IgD-negative memory B cell (primary cell): ENCODE measurements around the gene GHRHR. TPM values are rescaled to one million over a fixed set of nuclear protein-coding genes. Genes with fewer than 3 reads are reported as not detected.

Experiments
- H3K27ac Mint-ChIP-seq, 3 donors: one replicate each; pipeline ENCODE4 v1.8.0; 2020 to 2022; ENCODE audit warnings: mild to moderate bottlenecking in 3 of 3, mixed read lengths in 3 of 3, moderate library complexity in 1 of 3
- H3K27me3 Mint-ChIP-seq: one replicate; pipeline ENCODE4 v1.8.0; 2021; ENCODE audit warnings: mixed read lengths
- H3K36me3 Mint-ChIP-seq: one replicate; pipeline ENCODE4 v1.8.0; 2020; ENCODE audit warnings: mild to moderate bottlenecking, mixed read lengths
- H3K4me1 Mint-ChIP-seq, 3 donors: one replicate each; pipeline ENCODE4 v1.8.0; 2020 to 2022; ENCODE audit warnings: mixed read lengths in 3 of 3, mild to moderate bottlenecking in 1 of 3
- H3K4me3 Mint-ChIP-seq, 4 donors: one replicate each; pipeline ENCODE4 v1.8.0; 2020 to 2022; ENCODE audit warnings: mild to moderate bottlenecking in 4 of 4, mixed read lengths in 4 of 4, moderate library complexity in 3 of 4
- H3K9me3 Mint-ChIP-seq, 3 donors: one replicate each; pipeline ENCODE4 v1.8.0; 2020 to 2021; ENCODE audit warnings: mixed read lengths in 3 of 3, mild to moderate bottlenecking in 1 of 3
- polyA plus RNA-seq: library from polyadenylated mRNA; unstranded; fragments of 300-500 nt; fragmentation: Illumina TruSeq; gene quantifications from one replicate; pipeline ENCODE4 v1.2.3, GENCODE V29; 2021

GHRHR gene
- polyA plus RNA-seq, 1 donor from 2014 or later: not detected

DNA sequence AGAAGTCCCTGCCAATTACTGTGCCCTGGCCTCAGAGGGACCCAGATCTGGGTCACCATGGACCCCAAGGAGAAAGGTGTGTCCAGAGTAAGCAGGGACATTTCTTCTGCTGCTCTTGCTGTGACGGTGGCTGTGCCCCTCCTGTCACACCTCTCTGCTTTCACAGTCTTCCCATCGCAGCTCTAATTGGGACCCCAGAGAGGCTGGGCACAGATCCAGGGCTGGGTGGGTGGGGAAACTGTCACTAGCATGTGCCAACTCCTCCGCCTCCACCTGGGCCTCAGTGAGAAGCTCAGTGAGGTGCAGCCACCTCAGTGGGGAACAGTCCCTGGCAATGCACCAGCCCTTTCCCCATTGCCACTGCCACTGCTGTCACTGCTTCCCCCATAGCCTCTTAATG is 51.1 kb downstream of the GHRHR start:
- no peak overlapping the region for H3K27ac Mint-ChIP-seq
- H3K9me3 Mint-ChIP-seq: peaks cover 0 to 6% (median 4%) of the 10 kb centered on the region in 3 donors
- H3K4me3 Mint-ChIP-seq: no peak overlapping the region
- H3K4me1 Mint-ChIP-seq: no peaks in the 10 kb centered on the region
- no peaks in the 10 kb centered on the region for H3K36me3 Mint-ChIP-seq
- H3K27me3 Mint-ChIP-seq: peaks cover 12% of the 10 kb centered on the region

GRCh38 chr7:31017032-31017675 is 53.4 kb downstream of the GHRHR start:
- no peak overlapping the region for H3K4me3 Mint-ChIP-seq
- peaks cover 10% of the 10 kb centered on the region for H3K27me3 Mint-ChIP-seq
- no peaks in the 10 kb centered on the region for H3K36me3 Mint-ChIP-seq
- no peak overlapping the region for H3K27ac Mint-ChIP-seq
- H3K4me1 Mint-ChIP-seq: no peaks in the 10 kb centered on the region
- peaks cover 0 to 4% (median 0%) of the 10 kb centered on the region in 3 donors for H3K9me3 Mint-ChIP-seq

GRCh38 chr7:31017721-31018120 is 54.0 kb downstream of the GHRHR start:
- Mint-ChIP-seq H3K27me3 (peaks cover 10% of the 10 kb centered on the region), H3K27ac (no peak overlapping the region), H3K4me3 (no peak overlapping the region), H3K36me3 (no peaks in the 10 kb centered on the region), H3K9me3 (peaks cover 0 to 4% (median 0%) of the 10 kb centered on the region in 3 donors), H3K4me1 (no peaks in the 10 kb centered on the region)

- peaks cover 0 to 4% (median 0%) of the 10 kb centered on the region in 3 donors for H3K9me3 Mint-ChIP-seq
- peak overlapping the region in 1 of 3 donors; percentile 50 for H3K27ac Mint-ChIP-seq
- no peaks in the 10 kb centered on the region for H3K4me1 Mint-ChIP-seq
- H3K4me3 Mint-ChIP-seq: no peak overlapping the region
- peaks cover 6% of the 10 kb centered on the region for H3K27me3 Mint-ChIP-seq
- H3K36me3 Mint-ChIP-seq: no peaks in the 10 kb centered on the region
These were observed 55.8 kb downstream of the GHRHR start for GRCh38 chr7:31019509-31019908.

- Mint-ChIP-seq H3K4me3 (no peak overlapping the region), H3K4me1 (no peaks in the 10 kb centered on the region), H3K27me3 (peaks cover 6% of the 10 kb centered on the region), H3K36me3 (no peaks in the 10 kb centered on the region), H3K9me3 (peaks cover 0 to 4% (median 0%) of the 10 kb centered on the region in 3 donors), H3K27ac (peak overlapping the region in 1 of 3 donors; percentile 90)
These were observed 56.4 kb downstream of the GHRHR start for GRCh38 chr7:31020161-31020560.

- H3K27me3 Mint-ChIP-seq: peaks cover 6% of the 10 kb centered on the region
- H3K27ac Mint-ChIP-seq: peak overlapping the region in 1 of 3 donors; percentile 90
- H3K4me1 Mint-ChIP-seq: no peaks in the 10 kb centered on the region
- no peaks in the 10 kb centered on the region for H3K36me3 Mint-ChIP-seq
- peaks cover 0 to 4% (median 0%) of the 10 kb centered on the region in 3 donors for H3K9me3 Mint-ChIP-seq
- H3K4me3 Mint-ChIP-seq: no peak overlapping the region
These were observed 56.9 kb downstream of the GHRHR start for GRCh38 chr7:31020652-31021051.

DNA sequence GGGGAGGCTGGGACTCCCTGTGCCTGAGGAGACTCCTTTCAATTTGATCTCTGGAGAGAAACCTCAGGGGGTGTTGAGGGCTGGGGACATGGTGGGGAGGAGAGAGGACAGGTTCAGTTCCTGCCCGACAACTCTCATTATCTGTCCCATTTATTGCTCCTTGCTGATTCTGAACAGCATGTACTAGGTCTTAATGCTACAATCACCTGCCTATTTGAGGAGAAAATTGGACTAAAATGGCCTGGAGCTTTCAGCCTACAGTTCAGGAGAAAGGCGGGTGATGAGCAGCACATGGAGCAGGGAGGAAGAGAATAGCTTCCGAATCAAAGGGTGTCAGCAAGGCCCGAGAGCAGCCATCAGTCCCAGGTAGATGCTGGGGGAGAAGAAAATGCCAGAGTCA is 58.4 kb downstream of the GHRHR start:
- Mint-ChIP-seq H3K9me3 (peaks cover 0 to 4% (median 0%) of the 10 kb centered on the region in 3 donors), H3K4me3 (no peak overlapping the region), H3K4me1 (peaks cover 0 to 1% (median 0%) of the 10 kb centered on the region in 3 donors), H3K27me3 (peaks cover 4% of the 10 kb centered on the region), H3K27ac (no peak overlapping the region), H3K36me3 (no peaks in the 10 kb centered on the region)

- H3K4me3 Mint-ChIP-seq: no peak overlapping the region
- peaks cover 4% of the 10 kb centered on the region for H3K27me3 Mint-ChIP-seq
- H3K9me3 Mint-ChIP-seq: peaks cover 0 to 4% (median 0%) of the 10 kb centered on the region in 3 donors
- peaks cover 0 to 1% (median 0%) of the 10 kb centered on the region in 3 donors for H3K4me1 Mint-ChIP-seq
- no peaks in the 10 kb centered on the region for H3K36me3 Mint-ChIP-seq
- no peak overlapping the region for H3K27ac Mint-ChIP-seq
These were observed 59.0 kb downstream of the GHRHR start for GRCh38 chr7:31022726-31023125.

GRCh38 chr7:31023877-31024276 is 60.1 kb downstream of the GHRHR start:
- no peak overlapping the region for H3K27ac Mint-ChIP-seq
- H3K36me3 Mint-ChIP-seq: no peaks in the 10 kb centered on the region
- peaks cover 0 to 3% (median 1%) of the 10 kb centered on the region in 3 donors for H3K4me1 Mint-ChIP-seq
- H3K9me3 Mint-ChIP-seq: no peaks in the 10 kb centered on the region
- H3K27me3 Mint-ChIP-seq: peaks cover 6% of the 10 kb centered on the region
- no peak overlapping the region for H3K4me3 Mint-ChIP-seq

- H3K27ac Mint-ChIP-seq: no peak overlapping the region
- peaks cover 0 to 3% (median 1%) of the 10 kb centered on the region in 3 donors for H3K4me1 Mint-ChIP-seq
- no peaks in the 10 kb centered on the region for H3K36me3 Mint-ChIP-seq
- H3K4me3 Mint-ChIP-seq: no peak overlapping the region
- peaks cover 6% of the 10 kb centered on the region for H3K27me3 Mint-ChIP-seq
- peaks cover 0 to 3% (median 2%) of the 10 kb centered on the region in 3 donors for H3K9me3 Mint-ChIP-seq
These were observed 63.6 kb downstream of the GHRHR start for GRCh38 chr7:31027161-31027965.

DNA sequence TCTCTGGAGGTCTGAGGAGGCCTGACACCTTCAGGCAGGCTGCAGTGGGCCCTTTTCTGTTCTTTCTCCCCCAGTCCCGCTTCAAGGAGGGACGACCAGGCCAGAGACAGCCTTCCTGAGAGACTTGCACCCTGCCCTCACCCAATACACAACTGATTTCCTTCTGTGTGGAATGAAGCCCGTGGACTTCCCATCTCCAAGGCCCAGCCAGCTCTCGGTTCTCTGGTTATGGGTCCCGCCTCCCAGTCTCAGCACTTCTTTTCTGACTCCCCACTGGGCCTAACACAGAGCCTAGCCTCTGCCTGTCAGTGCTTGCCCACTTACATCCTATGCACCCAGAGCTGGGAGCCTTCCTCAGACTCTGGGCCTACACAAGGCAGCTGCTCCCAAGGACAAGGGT is 64.3 kb downstream of the GHRHR start:
- no peak overlapping the region for H3K4me3 Mint-ChIP-seq
- H3K9me3 Mint-ChIP-seq: peaks cover 0 to 4% (median 3%) of the 10 kb centered on the region in 3 donors
- no peak overlapping the region for H3K27ac Mint-ChIP-seq
- peaks cover 0 to 3% (median 1%) of the 10 kb centered on the region in 3 donors for H3K4me1 Mint-ChIP-seq
- H3K27me3 Mint-ChIP-seq: peaks cover 6% of the 10 kb centered on the region
- no peaks in the 10 kb centered on the region for H3K36me3 Mint-ChIP-seq

DNA sequence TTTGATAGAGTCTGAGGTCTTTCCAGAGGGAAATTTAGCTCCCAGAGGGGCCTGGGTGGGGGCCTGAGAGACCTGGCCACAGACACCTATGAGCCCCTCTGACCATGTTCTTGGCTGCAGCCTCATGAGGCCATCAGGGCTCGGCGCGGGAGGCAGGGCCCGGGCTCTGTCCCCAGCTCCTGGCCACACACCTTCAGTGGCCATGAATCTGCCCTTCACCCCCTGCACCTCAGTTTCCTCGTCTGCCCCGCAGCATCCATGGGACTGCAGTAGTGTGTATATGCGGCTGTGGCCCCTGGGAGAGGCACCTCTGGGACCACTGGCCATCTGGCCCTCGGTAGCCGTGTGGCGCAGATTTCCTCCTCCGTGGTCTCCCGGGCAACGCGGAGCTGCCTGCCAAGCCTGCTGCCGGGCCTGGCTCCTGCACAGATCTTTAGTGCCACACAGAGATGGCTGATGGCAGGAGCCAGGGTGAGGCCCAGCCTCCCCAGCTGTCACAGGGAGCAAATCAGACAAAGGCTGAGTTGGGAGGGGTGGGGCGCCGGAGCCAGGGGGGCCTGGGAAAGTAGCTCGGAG is 64.8 kb downstream of the GHRHR start:
- Mint-ChIP-seq H3K4me1 (peaks cover 0 to 3% (median 1%) of the 10 kb centered on the region in 3 donors), H3K36me3 (no peaks in the 10 kb centered on the region)

More for the DNA sequence above, 64.8 kb downstream of the GHRHR start:
- H3K27me3 Mint-ChIP-seq: peaks cover 6% of the 10 kb centered on the region
- H3K4me3 Mint-ChIP-seq: no peak overlapping the region
- H3K27ac Mint-ChIP-seq: no peak overlapping the region
- H3K9me3 Mint-ChIP-seq: peaks cover 0 to 4% (median 3%) of the 10 kb centered on the region in 3 donors
